HEK293T (cell line): ENCODE data around the gene ADGRF1.

Experiments
- ARNT ChIP-seq: fragments of 450-650 bp; IDR thresholded peaks from 2 replicates; pipeline ENCODE4 v1.6.1; 2017; ENCODE audit warnings: mild to moderate bottlenecking
- BHLHE40 ChIP-seq: fragments of 450-650 bp; IDR thresholded peaks from 2 replicates; pipeline ENCODE4 v1.6.1; 2016; ENCODE audit warnings: mild to moderate bottlenecking, moderate library complexity, borderline replicate concordance
- ELF4 ChIP-seq: fragments of 450-650 bp; IDR thresholded peaks from 2 replicates; pipeline ENCODE4 v1.6.1; 2017; ENCODE audit warnings: antibody characterized with exemption
- FOXA1 ChIP-seq: fragments of 450-650 bp; IDR thresholded peaks from 2 replicates; pipeline ENCODE4 v1.6.1; 2016; ENCODE audit warnings: mild to moderate bottlenecking
- FOXK2 ChIP-seq: fragments of 450-650 bp; IDR thresholded peaks from 2 replicates; pipeline ENCODE4 v1.6.1; 2016; ENCODE audit warnings: mild to moderate bottlenecking
- FOXM1 ChIP-seq: fragments of 450-650 bp; IDR thresholded peaks from 2 replicates; pipeline ENCODE4 v1.6.1; 2017; ENCODE audit warnings: mild to moderate bottlenecking, borderline replicate concordance
- L3MBTL2 ChIP-seq: fragments of 450-650 bp; conservative IDR thresholded peaks from 2 replicates; pipeline ENCODE4 v1.6.1; 2016; ENCODE audit warnings: mild to moderate bottlenecking
- LEF1 ChIP-seq: fragments of 450-650 bp; IDR thresholded peaks from 2 replicates; pipeline ENCODE4 v1.6.1; 2017; ENCODE audit warnings: mild to moderate bottlenecking, borderline replicate concordance
- SP1 ChIP-seq: fragments of 450-650 bp; IDR thresholded peaks from 2 replicates; pipeline ENCODE4 v1.6.1; 2017
- SUZ12 ChIP-seq: fragments of 450-650 bp; IDR thresholded peaks from 2 replicates; pipeline ENCODE4 v1.6.1; 2016; ENCODE audit warnings: mild to moderate bottlenecking
- TARDBP ChIP-seq: fragments of 450-650 bp; IDR thresholded peaks from 2 replicates; pipeline ENCODE4 v1.6.1; 2016
- ZNF384 ChIP-seq: fragments of 450-650 bp; IDR thresholded peaks from 2 replicates; pipeline ENCODE4 v1.6.1; 2016
- TF ChIP-seq, protein P1 (sequence below): fragments of 450-650 bp; IDR thresholded peaks from 2 replicates; pipeline ENCODE4 v1.6.1; 2016

GRCh38 chr6:47059216-47059885 lies 17.2 kb upstream of the ADGRF1 start:
- TF ChIP-seq TARDBP (no peak), SP1 (no peak), FOXA1 (no peak), FOXM1 (no peak), SUZ12 (no peak), ARNT (no peak), LEF1 (no peak), ELF4 (no peak), BHLHE40 (no peak), ZNF384 (no peak), FOXK2 (no peak), L3MBTL2 (no peak)
- TF ChIP-seq, protein P1, sequence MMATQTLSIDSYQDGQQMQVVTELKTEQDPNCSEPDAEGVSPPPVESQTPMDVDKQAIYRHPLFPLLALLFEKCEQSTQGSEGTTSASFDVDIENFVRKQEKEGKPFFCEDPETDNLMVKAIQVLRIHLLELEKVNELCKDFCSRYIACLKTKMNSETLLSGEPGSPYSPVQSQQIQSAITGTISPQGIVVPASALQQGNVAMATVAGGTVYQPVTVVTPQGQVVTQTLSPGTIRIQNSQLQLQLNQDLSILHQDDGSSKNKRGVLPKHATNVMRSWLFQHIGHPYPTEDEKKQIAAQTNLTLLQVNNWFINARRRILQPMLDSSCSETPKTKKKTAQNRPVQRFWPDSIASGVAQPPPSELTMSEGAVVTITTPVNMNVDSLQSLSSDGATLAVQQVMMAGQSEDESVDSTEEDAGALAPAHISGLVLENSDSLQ, result no peak
